HUES48 (cell line): ENCODE measurements around the gene PTH1R.

Experiments
- H3K27ac ChIP-seq: one replicate; pipeline ENCODE4 v1.7.0; 2013; ENCODE audit warnings: low read depth, low read length, inconsistent platforms
- H3K27me3 ChIP-seq: 2 replicates; pipeline ENCODE4 v1.6.1; 2013; ENCODE audit warnings: mild to moderate bottlenecking, low read length; ENCODE audit not compliant: control insufficient read depth, insufficient read depth
- H3K36me3 ChIP-seq: 2 replicates; pipeline ENCODE4 v1.6.1; 2013; ENCODE audit warnings: low read length; ENCODE audit not compliant: control insufficient read depth, insufficient read depth
- H3K4me1 ChIP-seq: 2 replicates; pipeline ENCODE4 v1.6.1; 2013; ENCODE audit warnings: mild to moderate bottlenecking, low read length; ENCODE audit not compliant: control insufficient read depth, insufficient read depth
- H3K4me3 ChIP-seq: 2 replicates; pipeline ENCODE4 v1.5.1; 2013; ENCODE audit warnings: mild to moderate bottlenecking, low read depth, low read length
- H3K9ac ChIP-seq: 2 replicates; pipeline ENCODE4 v1.6.1; 2013; ENCODE audit warnings: mild to moderate bottlenecking, low read depth, low read length, moderate library complexity
- H3K9me3 ChIP-seq: 2 replicates; pipeline ENCODE4 v1.6.1; 2013; ENCODE audit warnings: low read length; ENCODE audit not compliant: control insufficient read depth, insufficient read depth

The PTH1R gene

GRCh38 chr3:46901591-46902187, 24.2 kb downstream of the PTH1R start:
- Histone ChIP-seq H3K9me3 (no peaks in the 10 kb centered on the region), H3K9ac (no peak overlapping the region), H3K27me3 (no peaks in the 10 kb centered on the region), H3K4me1 (no peaks in the 10 kb centered on the region), H3K36me3 (no peaks in the 10 kb centered on the region), H3K27ac (no peak overlapping the region), H3K4me3 (no peak overlapping the region)

DNA sequence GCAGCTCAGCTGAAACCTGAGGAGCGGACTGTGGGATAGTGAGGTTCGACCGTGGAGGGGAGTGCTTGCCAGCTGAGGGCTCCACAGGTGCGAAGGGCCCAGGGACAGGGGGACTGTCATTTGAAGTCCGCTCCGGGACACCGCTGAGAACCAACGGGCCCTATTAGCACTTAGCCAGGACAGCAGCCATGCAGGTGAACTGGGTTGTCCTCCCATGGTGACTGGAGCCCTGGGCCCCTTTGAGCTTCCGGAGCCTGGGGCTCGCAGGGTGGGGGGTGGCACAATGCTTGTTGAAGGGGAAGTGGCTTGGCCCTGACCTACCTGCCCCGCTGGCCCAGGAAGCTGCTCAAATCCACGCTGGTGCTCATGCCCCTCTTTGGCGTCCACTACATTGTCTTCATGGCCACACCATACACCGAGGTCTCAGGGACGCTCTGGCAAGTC, 24.7 kb downstream of the PTH1R start:
- Histone ChIP-seq H3K36me3 (no peaks in the 10 kb centered on the region), H3K4me1 (no peaks in the 10 kb centered on the region), H3K27ac (no peak overlapping the region), H3K4me3 (no peak overlapping the region), H3K9me3 (no peaks in the 10 kb centered on the region), H3K27me3 (no peaks in the 10 kb centered on the region), H3K9ac (no peak overlapping the region)

DNA sequence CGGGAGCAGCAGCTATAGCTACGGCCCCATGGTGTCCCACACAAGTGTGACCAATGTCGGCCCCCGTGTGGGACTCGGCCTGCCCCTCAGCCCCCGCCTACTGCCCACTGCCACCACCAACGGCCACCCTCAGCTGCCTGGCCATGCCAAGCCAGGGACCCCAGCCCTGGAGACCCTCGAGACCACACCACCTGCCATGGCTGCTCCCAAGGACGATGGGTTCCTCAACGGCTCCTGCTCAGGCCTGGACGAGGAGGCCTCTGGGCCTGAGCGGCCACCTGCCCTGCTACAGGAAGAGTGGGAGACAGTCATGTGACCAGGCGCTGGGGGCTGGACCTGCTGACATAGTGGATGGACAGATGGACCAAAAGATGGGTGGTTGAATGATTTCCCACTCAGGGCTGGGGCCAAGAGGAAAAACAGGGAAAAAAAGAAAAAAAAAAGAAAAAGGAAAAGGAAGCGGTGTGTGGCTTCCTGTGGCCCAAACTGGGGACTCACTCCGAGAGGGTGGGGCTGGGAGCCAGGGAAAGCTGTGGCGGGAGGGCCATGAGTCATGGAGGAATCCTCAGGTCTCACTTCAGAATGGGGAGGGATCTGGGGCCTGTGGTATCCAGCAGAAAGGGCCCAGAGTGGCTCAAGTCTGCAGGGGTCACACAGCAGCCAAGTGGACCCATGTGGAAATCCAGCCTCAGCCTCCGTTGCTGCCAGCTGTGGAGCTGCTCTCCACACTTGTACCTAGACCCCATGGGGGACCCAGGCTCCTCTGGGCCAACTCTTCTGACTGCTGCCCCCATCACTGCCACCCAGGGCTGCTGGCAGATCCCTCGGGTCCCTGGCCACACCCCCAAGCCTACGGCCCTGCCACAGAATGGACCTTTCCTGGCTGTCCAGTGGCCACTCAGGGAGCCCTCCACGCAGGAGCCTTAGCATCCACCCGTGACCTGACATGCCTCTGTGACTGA, 26.1 kb downstream of the PTH1R start:
- H3K36me3 ChIP-seq: no peaks in the 10 kb centered on the region
- no peak overlapping the region for H3K27ac ChIP-seq
- H3K4me3 ChIP-seq: no peak overlapping the region
- no peaks in the 10 kb centered on the region for H3K9me3 ChIP-seq
- no peaks in the 10 kb centered on the region for H3K27me3 ChIP-seq
- H3K4me1 ChIP-seq: no peaks in the 10 kb centered on the region
- no peak overlapping the region for H3K9ac ChIP-seq

DNA sequence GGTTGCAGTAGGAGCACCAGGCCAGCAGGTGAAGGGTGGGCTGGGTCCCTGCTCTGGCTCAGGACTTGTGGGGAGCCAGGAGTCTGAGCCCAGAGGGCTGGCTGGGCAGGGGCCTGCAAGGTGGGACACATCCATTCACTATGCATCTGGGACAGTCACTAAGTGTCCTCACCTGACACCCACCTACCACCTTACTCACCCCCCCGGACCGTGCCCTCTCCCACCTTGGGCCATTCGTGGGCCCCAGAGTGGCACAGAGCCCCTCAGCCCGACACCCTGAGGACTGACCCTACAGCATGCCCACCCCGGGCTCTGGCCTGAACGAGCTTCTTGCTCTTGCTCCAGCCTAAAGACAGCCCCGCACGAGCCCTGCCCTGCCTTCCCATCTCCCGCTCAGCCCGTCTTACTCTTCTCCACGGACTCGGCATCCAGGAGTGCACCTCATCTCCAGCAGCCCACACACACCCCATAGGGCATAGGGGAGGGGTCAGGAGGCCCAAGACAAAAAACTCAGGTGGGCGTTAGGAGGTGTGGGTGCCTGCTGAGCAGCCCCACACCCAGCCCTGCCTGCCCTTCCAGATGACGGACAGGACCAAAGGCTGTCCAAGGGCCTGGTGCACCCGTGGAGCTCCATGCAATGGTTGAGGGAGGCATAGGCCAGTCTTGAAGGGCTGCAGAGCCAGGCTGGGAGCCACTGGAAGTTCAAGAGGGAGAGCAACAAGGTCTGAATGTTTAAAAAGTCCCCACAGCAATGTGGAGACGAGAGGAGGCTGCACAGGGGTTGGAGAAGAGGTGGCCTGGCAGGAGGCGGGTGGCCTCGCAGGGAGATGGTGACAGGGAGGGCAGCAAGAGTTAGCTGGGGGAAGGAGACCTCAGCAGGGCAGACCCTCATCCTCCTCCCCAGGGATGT, 27.0 kb downstream of the PTH1R start:
- Histone ChIP-seq H3K27me3 (no peaks in the 10 kb centered on the region), H3K4me3 (no peak overlapping the region), H3K36me3 (no peaks in the 10 kb centered on the region), H3K27ac (no peak overlapping the region), H3K9me3 (no peaks in the 10 kb centered on the region), H3K9ac (no peak overlapping the region), H3K4me1 (no peaks in the 10 kb centered on the region)

DNA sequence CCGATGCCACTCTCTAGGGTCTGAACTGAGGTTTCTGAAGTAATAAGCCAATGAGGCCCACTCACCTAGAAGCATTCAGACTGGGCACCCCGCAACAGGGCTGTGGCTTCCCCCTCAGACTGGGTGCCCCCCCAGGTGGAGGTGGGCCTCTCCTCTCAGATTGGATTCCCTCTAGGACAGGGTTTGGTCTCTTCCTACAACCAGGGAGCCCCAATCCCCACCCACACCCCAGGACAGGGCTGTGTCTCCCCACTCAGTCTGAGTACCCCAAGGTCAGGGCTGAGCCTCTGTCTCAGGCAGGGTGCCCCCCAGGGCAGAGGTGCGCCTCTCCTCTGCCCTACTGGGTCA, 27.7 kb downstream of the PTH1R start:
- H3K36me3 ChIP-seq: no peaks in the 10 kb centered on the region
- no peak overlapping the region for H3K9ac ChIP-seq
- H3K27ac ChIP-seq: no peak overlapping the region
- H3K27me3 ChIP-seq: no peaks in the 10 kb centered on the region
- H3K9me3 ChIP-seq: no peaks in the 10 kb centered on the region
- no peak overlapping the region for H3K4me3 ChIP-seq
- no peaks in the 10 kb centered on the region for H3K4me1 ChIP-seq

DNA sequence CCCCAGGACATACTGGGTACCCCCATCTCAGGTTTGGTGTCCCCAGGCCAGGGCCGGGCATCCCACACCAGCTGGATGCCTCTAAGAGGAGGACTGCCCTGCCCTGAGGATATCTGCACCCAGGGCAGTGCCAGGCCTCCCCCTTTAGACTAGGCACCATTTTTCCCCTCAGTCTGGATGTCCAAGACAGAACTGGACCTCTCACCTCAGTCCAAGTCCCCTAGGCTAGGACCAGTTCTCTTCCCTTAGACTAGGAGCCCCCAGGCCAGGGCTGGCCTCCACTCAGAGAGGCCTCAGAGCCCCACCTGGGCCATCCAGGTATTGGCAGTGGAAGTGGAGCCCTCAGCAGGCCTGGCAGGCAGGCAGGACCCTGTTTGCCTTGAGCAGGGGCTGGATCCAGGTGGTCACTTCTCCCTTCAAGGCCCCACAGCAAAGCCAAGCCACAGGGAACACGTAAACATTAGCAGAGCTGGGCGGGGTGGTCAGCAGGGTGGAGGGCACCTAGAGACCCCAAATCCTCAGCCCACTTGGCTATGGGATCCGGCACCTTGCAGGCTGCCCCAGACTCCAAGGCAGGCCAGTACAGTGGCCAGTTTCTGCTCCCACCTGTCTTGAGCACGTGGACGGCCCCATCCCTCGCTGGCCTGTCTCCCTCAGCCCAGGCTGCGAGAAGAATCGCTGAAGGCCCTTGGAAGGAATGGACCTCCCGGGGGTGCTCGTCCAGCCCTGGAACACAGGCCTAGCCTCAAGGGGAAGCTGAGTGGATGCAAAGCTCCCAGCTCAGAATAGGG, 28.3 kb downstream of the PTH1R start:
- H3K36me3 ChIP-seq: no peaks in the 10 kb centered on the region
- no peak overlapping the region for H3K27ac ChIP-seq
- H3K4me3 ChIP-seq: no peak overlapping the region
- no peaks in the 10 kb centered on the region for H3K27me3 ChIP-seq
- no peak overlapping the region for H3K9ac ChIP-seq
- H3K9me3 ChIP-seq: no peaks in the 10 kb centered on the region
- H3K4me1 ChIP-seq: no peaks in the 10 kb centered on the region

DNA sequence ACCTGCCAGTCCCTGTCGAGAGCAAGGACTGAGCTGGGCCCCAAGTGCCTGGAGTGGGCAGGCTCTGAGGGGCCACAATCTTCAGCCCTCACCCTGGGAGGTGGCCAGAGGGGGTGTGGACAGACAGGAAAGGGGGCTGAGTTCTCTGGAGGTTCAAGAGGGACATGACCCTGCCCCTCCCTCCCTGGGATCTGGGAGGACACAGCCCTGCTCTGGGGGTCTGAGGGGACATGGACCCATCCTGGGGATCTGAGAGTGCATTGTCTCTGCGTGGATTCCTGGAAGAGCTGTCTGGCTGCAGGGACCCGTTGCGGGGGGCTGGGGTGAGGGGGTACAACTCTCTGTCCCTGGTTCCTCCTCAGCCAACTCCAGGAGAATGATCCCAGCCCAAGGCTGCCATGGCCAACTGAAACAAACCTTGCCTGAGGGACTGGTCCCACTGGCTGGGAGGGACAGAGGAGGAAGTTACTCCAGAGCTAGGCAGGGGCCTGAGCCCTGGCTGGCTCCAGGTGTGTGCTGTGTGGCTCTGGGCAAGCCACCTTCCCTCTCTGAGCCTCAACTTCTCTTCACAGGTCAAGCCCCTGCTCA, 29.0 kb downstream of the PTH1R start:
- Histone ChIP-seq H3K4me3 (no peak overlapping the region), H3K9me3 (no peaks in the 10 kb centered on the region), H3K27me3 (no peaks in the 10 kb centered on the region), H3K4me1 (no peaks in the 10 kb centered on the region), H3K36me3 (no peaks in the 10 kb centered on the region), H3K27ac (no peak overlapping the region), H3K9ac (no peak overlapping the region)

DNA sequence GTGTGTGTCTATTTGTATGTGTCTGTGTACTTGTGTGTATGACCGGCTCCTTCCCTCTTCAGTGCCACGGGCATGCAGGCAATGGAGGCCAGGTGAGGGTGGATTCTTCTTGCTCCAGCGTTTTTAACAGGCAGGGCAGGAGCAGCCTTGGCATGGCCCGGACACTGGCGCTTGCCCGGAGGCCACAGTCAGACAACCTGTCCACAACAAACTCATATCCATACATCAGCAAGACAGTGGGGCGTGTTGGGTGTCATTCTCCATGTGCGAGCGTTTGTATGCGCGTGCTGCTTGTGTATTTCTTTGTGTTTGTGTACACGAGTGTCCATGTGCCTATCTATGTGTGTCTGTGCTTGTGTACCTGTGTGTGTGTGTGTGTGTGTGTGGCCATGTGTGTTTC, 29.8 kb downstream of the PTH1R start:
- Histone ChIP-seq H3K9me3 (no peaks in the 10 kb centered on the region), H3K9ac (no peak overlapping the region), H3K27ac (no peak overlapping the region), H3K36me3 (no peaks in the 10 kb centered on the region), H3K4me3 (no peak overlapping the region), H3K4me1 (no peaks in the 10 kb centered on the region), H3K27me3 (no peaks in the 10 kb centered on the region)

- no peaks in the 10 kb centered on the region for H3K4me1 ChIP-seq
- no peaks in the 10 kb centered on the region for H3K9me3 ChIP-seq
- no peak overlapping the region for H3K4me3 ChIP-seq
- no peak overlapping the region for H3K27ac ChIP-seq
- H3K9ac ChIP-seq: no peak overlapping the region
- no peaks in the 10 kb centered on the region for H3K27me3 ChIP-seq
- no peaks in the 10 kb centered on the region for H3K36me3 ChIP-seq
Observed at GRCh38 chr3:46907960-46908293, 30.4 kb downstream of the PTH1R start.

- no peak overlapping the region for H3K9ac ChIP-seq
- no peaks in the 10 kb centered on the region for H3K27me3 ChIP-seq
- no peaks in the 10 kb centered on the region for H3K36me3 ChIP-seq
- no peak overlapping the region for H3K4me3 ChIP-seq
- no peaks in the 10 kb centered on the region for H3K9me3 ChIP-seq
- no peak overlapping the region for H3K27ac ChIP-seq
- no peaks in the 10 kb centered on the region for H3K4me1 ChIP-seq
Observed at GRCh38 chr3:46908294-46908985, 30.9 kb downstream of the PTH1R start.
